NOMO-1 treated with DMSO at 0.1 percent for 48 hours (cell line): ENCODE results near the gene GINS1.

ENCODE experiments used
- DNase-seq: peaks from one replicate; lab custom pipeline; 2025; ENCODE audit not compliant: unreplicated experiment; lab: John Stamatoyannopoulos, UW

The GINS1 gene

GRCh38 chr20:25453035-25453810 lies 45.8 kb downstream of the GINS1 start:
- no peak for DNase-seq

GRCh38 chr20:25454153-25454900 lies 46.9 kb downstream of the GINS1 start:
- no peak for DNase-seq

GRCh38 chr20:25457886-25458680 lies 50.6 kb downstream of the GINS1 start:
- no peak for DNase-seq

GRCh38 chr20:25459111-25459830 lies 51.8 kb downstream of the GINS1 start:
- no peak for DNase-seq

- no peak for DNase-seq
These were observed 52.6 kb downstream of the GINS1 start for GRCh38 chr20:25459916-25460535.

- no peak for DNase-seq
These were observed 53.2 kb downstream of the GINS1 start for GRCh38 chr20:25460566-25461280.

- no peak for DNase-seq
These were observed 53.8 kb downstream of the GINS1 start for GRCh38 chr20:25461281-25461650.

- DNase-seq: peak; percentile 75
These were observed 54.5 kb downstream of the GINS1 start for GRCh38 chr20:25461786-25462545.

- DNase-seq: no peak
These were observed 57.2 kb downstream of the GINS1 start for GRCh38 chr20:25464501-25465242.

- no peak for DNase-seq
These were observed 58.0 kb downstream of the GINS1 start for GRCh38 chr20:25465243-25466135.

- no peak for DNase-seq
These were observed 59.4 kb downstream of the GINS1 start for GRCh38 chr20:25466846-25467245.

- DNase-seq: no peak
These were observed 60.0 kb downstream of the GINS1 start for GRCh38 chr20:25467441-25467840.

GRCh38 chr20:25468126-25469075 lies 60.9 kb downstream of the GINS1 start:
- no peak for DNase-seq

- DNase-seq: no peak
These were observed 62.1 kb downstream of the GINS1 start for GRCh38 chr20:25469558-25469957.

GRCh38 chr20:25470045-25470444 lies 62.6 kb downstream of the GINS1 start:
- DNase-seq: no peak

GRCh38 chr20:25471020-25471419 lies 63.5 kb downstream of the GINS1 start:
- no peak for DNase-seq
